Right cardiac atrium (tissue), 5 donors: ENCODE measurements around the gene SEC24B. TPM values are rescaled to one million over a fixed set of nuclear protein-coding genes. Genes with fewer than 3 reads are reported as not detected.

Experiments used
- ATAC-seq, 2 donors: fragments of 200-7000 bp; cut with Tn5 transposase; one replicate each; pipeline versions ENCODE4 v1.8.0 to v1.9.1; 2020; ENCODE audit warnings: moderate library complexity in 2 of 2, mild to moderate bottlenecking in 1 of 2
- DNase-seq, 3 donors: peaks; one replicate each; pipeline ENCODE4 v3.0.0-alpha.2; 2020
- H3K27ac ChIP-seq: one replicate; pipeline ENCODE4 v1.5.1; 2013; ENCODE audit warnings: mild to moderate bottlenecking, low read length, control low read depth, moderate library complexity
- H3K27me3 ChIP-seq: one replicate; pipeline ENCODE4 v1.6.1; 2013; ENCODE audit not compliant: control insufficient read depth, insufficient read depth
- H3K4me1 ChIP-seq: one replicate; pipeline ENCODE4 v1.6.1; 2013; ENCODE audit warnings: low read length; ENCODE audit not compliant: control insufficient read depth, insufficient read depth
- H3K4me3 ChIP-seq: one replicate; pipeline ENCODE4 v1.5.1; 2013; ENCODE audit warnings: low read length, control low read depth
- H3K9me3 ChIP-seq: one replicate; pipeline ENCODE4 v1.6.1; 2013; ENCODE audit warnings: low read length; ENCODE audit not compliant: control insufficient read depth
- WGBS: extraction: QIAGEN DNeasy Blood & Tissue Kit; methylation state at CpG from one replicate; pipeline ENCODE4 v1.1.7; 2013; 5-methylcytosine and 5-hydroxymethylcytosine counted together
- intact Hi-C, 4 donors: fragments of 100-400 bp; cut with DNase I; formaldehyde crosslinking; loops; one replicate each; pipeline versions ENCODE4 v1.11.0 to v1.14.0; 2022 to 2023
- polyA plus RNA-seq: library from polyadenylated mRNA; stranded (reverse); fragments of 200-250 nt; gene quantifications from one replicate; pipeline ENCODE4 v1.2.3, GENCODE V29; 2013
- total RNA-seq, 4 donors: library from RNA; stranded (reverse); fragmentation: NEBNext Ultra II Directional; extraction: Animal tissue kit (Norgen Biotek cat#: 25700); gene quantifications; one replicate each; pipeline ENCODE4 v1.2.1, GENCODE V29; 2021
- donor health status: healthy with polysubstance abuse.
- donor health status: DM: no; HTN: yes; CAD: no.
- donor health status: DM: no; HTN: no; CAD: no.
- donor health status: DM: no; HTN: yes; CAD: no; lungs with severe emphysema.
- donor health status: DM: yes; HTN: yes; CAD: no.

The SEC24B gene
- total and polyA plus RNA-seq, 5 donors, result 9.4 to 34.3 (median 26.8) TPM

DNA sequence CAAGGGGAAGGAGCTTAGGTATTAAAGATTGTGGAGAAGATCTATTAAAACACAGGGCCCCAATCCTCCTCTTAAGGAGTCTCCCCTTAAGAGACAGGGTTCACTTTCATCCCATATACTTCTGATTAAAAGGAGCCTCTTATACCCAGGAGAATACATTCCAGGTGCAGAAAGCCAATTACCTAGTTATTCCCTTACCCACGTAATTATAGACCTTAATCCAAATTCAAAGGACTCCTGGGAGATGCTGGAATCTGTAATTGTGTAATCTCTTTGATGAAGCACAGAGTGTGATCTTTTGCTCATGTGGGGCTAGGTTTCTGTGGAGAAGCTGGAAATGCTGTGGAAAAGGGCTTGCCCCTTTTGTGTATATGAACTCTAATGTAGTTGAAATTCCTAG is 1.4 kb upstream of the SEC24B start:
- Histone ChIP-seq H3K27me3 (no peaks in the 10 kb centered on the region), H3K4me3 (no peak overlapping the region), H3K27ac (no peak overlapping the region), H3K9me3 (no peaks in the 10 kb centered on the region), H3K4me1 (peaks cover 4% of the 10 kb centered on the region)
- 84% methylated on average over 1 of the region's 1 CpG for WGBS
- DNase-seq (no peak), ATAC-seq (no peak)
- intact Hi-C loops, result loop anchor here in 2 of 4 donors (5.0 to 10.0 kb wide), 3 partner anchors 63 to 385 kb away; partner anchors contain the start of gene GAR1 (in 2 of the 2)

DNA sequence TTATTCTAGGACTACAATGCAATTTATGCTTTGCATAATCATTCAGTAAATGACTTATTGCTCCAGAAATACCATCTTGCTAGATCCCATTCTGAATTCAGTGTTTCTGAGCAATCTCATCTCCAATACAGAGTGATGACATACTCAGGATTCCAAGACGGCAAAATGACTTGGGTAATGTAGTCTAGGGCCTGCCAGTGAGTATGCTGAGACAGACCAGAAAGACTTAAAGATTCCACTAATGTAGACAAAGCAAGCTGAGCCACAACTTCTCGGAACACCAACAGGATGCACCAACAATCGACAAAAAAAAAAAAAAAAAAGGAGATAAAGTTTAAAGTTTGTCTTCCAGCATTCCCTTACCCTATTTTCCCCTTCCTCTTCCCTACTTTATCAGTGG is 919 bp upstream of the SEC24B start:
- no peaks in the 10 kb centered on the region for H3K27me3 ChIP-seq
- WGBS, result 11% methylated on average over 3 of the region's 3 CpGs
- ATAC-seq (peak in 1 of 2 donors; percentile 29), DNase-seq (no peak)
- H3K9me3 ChIP-seq, result no peaks in the 10 kb centered on the region
- peaks cover 4% of the 10 kb centered on the region for H3K4me1 ChIP-seq
- peak overlapping the region; percentile 92 for H3K4me3 ChIP-seq
- intact Hi-C loops, result loop anchor here in 2 of 4 donors (5.0 to 10.0 kb wide), 3 partner anchors 62 to 385 kb away; partner anchors contain the start of gene GAR1 (in 2 of the 2)
- peak overlapping the region; percentile 65 for H3K27ac ChIP-seq

DNA sequence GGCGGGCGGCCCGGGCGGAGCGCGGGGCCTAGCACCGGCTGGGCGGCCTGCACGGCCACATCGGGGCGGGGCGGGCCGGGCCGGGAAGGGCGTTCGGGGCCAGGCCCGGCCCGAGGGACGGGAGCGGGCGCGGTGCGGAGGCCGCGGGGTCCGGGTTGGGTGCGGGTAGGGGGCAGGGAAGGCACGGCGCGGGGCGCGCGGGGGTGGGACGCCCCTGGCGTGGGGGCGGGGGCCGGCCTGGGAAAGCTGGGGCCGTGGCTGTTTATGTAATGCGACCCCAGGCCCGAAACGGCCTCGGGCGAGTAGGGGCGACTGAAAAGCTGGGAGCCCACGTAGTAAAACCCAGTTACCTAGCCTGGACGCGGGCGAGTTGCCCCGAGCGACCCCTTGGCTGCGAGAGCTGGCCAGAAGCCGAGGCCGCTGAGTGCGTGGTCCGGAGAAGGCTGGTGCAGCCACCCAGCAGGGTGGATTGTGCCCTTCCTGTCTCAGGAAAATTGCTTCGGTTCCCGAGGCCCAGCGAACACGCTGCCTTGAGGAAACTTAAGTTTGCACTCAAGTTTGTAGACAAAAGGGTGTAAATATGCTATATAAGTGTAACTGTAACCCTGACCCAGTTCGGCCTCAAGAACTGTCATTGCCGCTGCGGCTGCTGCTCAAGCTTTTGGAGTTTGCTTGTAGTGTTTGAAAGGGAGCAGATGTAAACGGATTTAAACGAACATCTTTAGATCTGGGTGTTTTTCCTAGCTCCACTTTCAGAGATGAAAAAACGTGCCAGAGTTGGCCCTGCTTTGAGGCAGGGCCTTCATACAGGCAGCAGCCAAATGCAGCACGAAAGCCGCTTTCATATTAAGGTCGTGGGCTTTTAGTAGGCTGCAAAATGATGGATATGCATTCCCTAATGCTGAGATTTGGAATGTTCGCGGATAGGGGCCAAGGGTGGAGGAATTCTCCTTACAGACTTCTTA is 674 bp downstream of the SEC24B start:
- peak overlapping the region; percentile 92 for H3K4me3 ChIP-seq
- H3K27me3 ChIP-seq, result no peaks in the 10 kb centered on the region
- H3K27ac ChIP-seq, result peak overlapping the region; percentile 71
- intact Hi-C loops, result loop anchor here in 2 of 4 donors (5.0 to 10.0 kb wide), 3 partner anchors 61 to 383 kb away; partner anchors contain the start of gene GAR1 (in 2 of the 2)
- H3K9me3 ChIP-seq, result no peaks in the 10 kb centered on the region
- H3K4me1 ChIP-seq, result peaks cover 4% of the 10 kb centered on the region
- WGBS, result under 1% methylated on average over 70 of the region's 70 CpGs
- ATAC-seq (peak; percentile 53 to 71), DNase-seq (peak; percentile 56 to 83 (median 80))

DNA sequence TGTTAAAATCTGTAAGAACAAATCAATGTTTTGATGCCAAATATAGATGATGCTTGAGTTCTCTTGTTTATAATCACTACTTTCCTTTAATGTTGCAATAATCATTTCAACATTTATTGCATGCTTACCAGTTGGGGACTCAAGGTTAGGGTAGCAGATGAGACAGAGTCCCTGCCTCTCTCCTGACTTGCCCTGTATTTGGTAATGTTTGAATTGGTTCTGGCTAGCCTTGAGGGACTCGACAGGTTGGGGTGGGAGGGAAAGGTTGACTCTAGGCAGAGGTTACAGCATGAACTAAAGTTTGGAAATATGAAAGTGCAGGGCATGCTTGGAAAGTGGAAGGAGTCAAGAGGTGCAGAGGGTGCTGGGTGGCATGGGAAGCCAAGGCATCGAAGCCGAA is 2.0 kb downstream of the SEC24B start:
- peak overlapping the region; percentile 12 for H3K4me3 ChIP-seq
- 70% methylated on average over 3 of the region's 3 CpGs for WGBS
- ATAC-seq (no peak), DNase-seq (no peak)
- intact Hi-C loops, result loop anchor here in 1 of 4 donors (10.0 kb wide), 1 partner anchor 59 kb away; no protein-coding TSS in a partner anchor
- H3K9me3 ChIP-seq, result no peaks in the 10 kb centered on the region
- no peaks in the 10 kb centered on the region for H3K27me3 ChIP-seq
- H3K4me1 ChIP-seq, result peaks cover 4% of the 10 kb centered on the region
- no peak overlapping the region for H3K27ac ChIP-seq

DNA sequence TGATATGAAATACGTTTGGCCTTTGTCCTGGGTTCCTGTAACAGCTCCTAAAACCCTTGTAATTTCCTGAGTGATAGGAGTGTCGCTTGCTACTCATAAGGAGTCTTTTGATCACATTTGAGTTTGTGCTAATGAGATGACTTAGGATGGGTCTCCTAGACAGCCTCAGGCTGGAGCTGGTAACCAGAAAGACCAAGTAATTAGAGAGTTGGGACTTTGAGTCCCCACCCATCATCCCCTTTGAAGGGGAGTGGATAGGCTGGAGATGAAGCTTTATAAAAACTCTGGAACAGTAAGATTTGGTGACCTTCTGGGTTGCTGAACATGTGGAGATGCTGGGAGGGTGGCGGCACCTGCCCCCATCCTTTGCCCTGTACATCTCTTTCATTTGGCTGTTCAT is 2.9 kb downstream of the SEC24B start:
- intact Hi-C loops, result loop anchor here in 1 of 4 donors (10.0 kb wide), 1 partner anchor 58 kb away; no protein-coding TSS in a partner anchor
- ATAC-seq (no peak), DNase-seq (no peak)
- WGBS, result 59% methylated on average over 3 of the region's 3 CpGs
- Histone ChIP-seq H3K9me3 (no peaks in the 10 kb centered on the region), H3K27me3 (no peaks in the 10 kb centered on the region), H3K27ac (no peak overlapping the region), H3K4me1 (peaks cover 4% of the 10 kb centered on the region), H3K4me3 (no peak overlapping the region)

DNA sequence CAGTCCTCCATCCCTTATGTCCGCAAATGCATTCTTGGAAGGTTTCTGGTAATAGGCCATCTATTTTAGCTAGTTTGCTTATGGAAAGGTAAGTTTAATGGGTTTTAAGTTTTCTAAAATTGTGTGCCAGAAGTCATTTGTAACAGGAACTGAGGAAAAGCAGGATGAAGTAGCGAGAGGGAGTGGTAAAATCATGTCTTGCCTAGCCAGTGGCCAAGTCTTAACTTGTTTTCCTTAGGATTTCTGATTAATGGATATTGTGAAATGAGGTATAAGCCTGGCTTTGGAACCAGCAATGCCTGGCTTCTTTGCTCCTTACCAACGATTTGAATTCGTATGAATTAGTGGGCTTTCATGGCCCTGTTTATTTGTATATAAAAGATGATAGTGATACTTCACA is 7.3 kb downstream of the SEC24B start:
- Histone ChIP-seq H3K27ac (no peak overlapping the region), H3K27me3 (no peaks in the 10 kb centered on the region), H3K4me1 (peaks cover 5% of the 10 kb centered on the region), H3K9me3 (no peaks in the 10 kb centered on the region), H3K4me3 (no peak overlapping the region)
- ATAC-seq (peak in 1 of 2 donors; percentile 46), DNase-seq (no peak)
- WGBS, result 47% methylated on average over 4 of the region's 4 CpGs
- intact Hi-C loops, result no loop called here

DNA sequence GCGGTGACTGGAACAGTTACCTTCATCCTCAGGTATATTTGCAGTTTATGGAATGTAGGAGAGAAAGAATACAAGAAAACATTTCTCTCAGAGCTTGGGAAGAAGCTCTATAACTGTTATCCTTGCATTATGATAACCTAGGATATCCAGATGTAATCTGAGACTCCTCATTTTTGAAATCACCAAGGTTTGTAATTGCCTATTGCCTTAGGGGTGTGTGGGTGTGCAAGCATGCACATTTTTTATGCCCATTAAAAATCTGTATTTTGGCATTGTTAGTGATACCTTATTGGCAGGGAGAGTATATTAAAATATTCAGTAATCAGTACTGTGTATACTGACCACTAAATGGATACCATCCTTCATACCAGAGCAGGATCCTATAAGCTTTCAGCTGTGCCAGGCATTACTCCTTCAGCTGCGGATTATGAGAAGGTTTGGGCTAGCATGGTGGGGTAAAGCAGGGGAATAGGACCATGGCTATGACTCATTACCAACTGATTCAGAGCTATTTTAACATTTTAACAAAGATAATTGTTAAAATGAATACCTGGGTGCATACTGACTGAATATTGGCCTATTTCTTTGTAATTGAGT is 8.3 kb downstream of the SEC24B start:
- WGBS, result 95% methylated on average over 2 of the region's 2 CpGs
- Histone ChIP-seq H3K27me3 (no peaks in the 10 kb centered on the region), H3K9me3 (peaks cover 2% of the 10 kb centered on the region), H3K4me1 (peaks cover 4% of the 10 kb centered on the region), H3K27ac (peak overlapping the region; percentile 21), H3K4me3 (no peak overlapping the region)
- intact Hi-C loops, result no loop called here
- DNase-seq, result no peak
- no peak for ATAC-seq

DNA sequence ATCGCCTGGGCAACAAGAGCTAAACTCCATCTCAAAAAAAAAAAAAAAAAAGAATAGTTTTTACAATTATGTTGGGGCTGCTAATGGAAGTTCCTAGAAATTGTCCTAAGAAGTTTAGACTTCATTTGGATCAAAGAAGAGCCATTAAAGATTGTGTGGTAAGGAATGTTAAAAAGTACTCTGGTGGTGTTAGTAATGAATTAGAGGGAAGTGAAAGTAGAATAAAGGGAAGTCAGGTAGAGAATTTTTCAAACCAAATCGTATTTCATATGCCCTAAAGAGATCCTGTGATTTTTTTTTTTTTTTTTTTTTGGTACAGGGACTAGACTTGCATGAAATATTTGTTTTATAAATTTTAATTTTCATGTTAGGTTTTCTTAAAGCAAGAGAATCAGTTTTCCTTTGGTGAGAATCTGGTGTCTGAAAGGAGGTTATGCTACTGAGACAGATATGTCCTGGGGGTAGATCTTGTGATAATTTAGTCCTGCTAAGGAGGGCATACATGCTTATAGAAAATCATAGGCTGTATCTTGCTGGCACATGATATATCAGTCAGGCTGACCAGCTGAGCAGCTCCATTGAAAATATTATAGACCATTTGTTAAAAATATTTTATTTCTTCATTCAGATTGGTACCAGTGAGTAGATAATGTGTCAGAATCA is 10.7 kb downstream of the SEC24B start:
- no peak overlapping the region for H3K27ac ChIP-seq
- DNase-seq, result no peak
- no peaks in the 10 kb centered on the region for H3K27me3 ChIP-seq
- peaks cover 4% of the 10 kb centered on the region for H3K4me1 ChIP-seq
- H3K9me3 ChIP-seq, result peaks cover 2% of the 10 kb centered on the region
- no peak overlapping the region for H3K4me3 ChIP-seq
- intact Hi-C loops, result no loop called here
- 68% methylated on average over 2 of the region's 2 CpGs for WGBS
- ATAC-seq, result no peak

DNA sequence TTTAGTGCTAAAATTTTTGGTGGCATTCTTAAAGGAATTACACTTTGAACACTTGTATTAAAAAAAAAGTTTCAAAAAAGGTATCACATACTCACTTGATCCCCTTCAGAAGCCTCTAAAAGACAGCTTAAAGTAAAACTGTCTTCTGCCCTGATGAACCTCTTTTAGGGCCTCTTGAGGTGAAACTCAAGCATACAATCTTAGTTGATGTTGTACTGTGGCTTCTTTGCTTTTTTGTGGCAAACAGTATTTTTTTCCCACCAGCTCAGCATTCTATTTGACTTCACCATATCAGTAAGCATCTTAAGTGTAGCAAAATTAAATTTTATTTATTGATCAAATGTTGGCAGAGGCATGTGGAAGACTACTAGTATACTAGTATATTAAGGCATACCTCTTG is 13.7 kb downstream of the SEC24B start:
- Histone ChIP-seq H3K4me3 (no peak overlapping the region), H3K9me3 (peaks cover 2% of the 10 kb centered on the region), H3K4me1 (peaks cover 4% of the 10 kb centered on the region), H3K27ac (no peak overlapping the region), H3K27me3 (no peaks in the 10 kb centered on the region)
- intact Hi-C loops, result no loop called here
- ATAC-seq (no peak), DNase-seq (no peak)

DNA sequence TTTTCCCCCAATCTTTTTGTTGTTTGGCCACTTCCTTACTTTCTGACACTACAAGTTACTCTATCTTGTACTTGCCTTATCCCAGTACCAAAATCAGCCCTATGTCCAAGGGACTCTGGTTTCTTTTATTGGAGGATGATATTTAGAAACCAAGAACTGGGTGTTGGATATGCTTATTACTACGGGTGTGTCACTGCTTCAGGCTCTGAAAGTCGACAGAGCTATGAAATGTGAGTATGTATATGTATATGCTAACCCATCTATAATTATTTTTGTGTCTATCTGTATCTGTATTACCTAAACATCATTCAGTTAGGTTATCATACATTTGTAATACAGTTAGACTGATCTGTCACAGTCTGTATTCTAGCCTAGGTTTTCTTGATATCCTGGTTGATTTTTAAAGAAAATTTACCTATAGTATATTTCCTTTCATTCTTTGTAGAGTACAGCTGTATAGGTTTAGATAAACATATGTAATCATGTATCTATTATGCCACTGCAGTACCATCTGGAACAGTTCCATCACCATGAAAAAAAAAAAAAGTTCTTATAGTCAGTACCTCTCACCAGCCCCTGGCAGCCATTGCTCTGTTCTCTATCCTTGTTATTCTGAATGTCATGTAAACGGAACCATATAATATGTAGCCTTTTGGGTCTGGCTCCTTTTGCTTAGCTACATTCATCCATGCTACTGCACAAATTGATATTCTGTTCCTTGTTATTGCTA is 18.1 kb downstream of the SEC24B start:
- H3K4me1 ChIP-seq, result peaks cover 2% of the 10 kb centered on the region
- DNase-seq (no peak), ATAC-seq (no peak)
- intact Hi-C loops, result no loop called here
- 97% methylated on average over 3 of the region's 3 CpGs for WGBS
- no peaks in the 10 kb centered on the region for H3K27me3 ChIP-seq
- no peak overlapping the region for H3K27ac ChIP-seq
- H3K9me3 ChIP-seq, result no peaks in the 10 kb centered on the region
- H3K4me3 ChIP-seq, result no peak overlapping the region
